ENCODE data around the gene CALD1.

Gene CALD1

DNA sequence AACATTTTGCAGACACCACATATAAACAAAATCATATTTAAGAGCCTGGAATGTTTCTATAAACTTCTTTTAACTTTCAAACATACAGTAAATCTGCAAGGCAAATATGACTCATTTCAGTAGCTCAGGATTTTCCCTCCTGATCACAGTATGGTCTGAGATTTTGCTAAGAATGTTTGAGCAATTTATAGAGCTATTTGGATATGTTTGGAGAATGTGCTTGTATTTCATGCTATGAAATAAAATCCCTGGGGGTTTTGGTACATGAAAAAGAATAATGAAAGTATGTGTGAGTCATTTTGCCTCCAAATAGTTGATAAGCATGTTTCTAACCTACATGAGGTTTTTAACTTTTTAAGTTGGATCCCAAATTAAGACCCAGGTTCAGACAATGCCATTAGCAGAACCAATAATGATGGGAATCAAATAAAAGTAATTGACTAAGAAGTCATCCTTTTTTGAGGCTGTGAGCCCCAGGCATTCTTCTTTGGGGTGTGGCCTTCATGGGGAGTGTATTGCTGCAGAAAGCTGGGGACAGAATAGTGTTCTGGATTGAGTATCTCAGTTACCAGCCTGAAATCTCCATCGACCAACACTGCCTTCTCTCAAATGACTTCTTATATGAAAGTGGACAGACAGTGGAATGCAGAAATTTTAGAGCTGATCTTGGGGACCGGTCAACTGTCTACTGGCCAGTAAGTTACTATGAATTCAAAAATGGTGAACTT is 140.8 kb downstream of the CALD1 start:
- H3K36me3 Mint-ChIP-seq (ENCODE audit: low read depth), result no peaks in the 10 kb centered on the region
- H3K9me3 Mint-ChIP-seq, result peaks cover 8% of the 10 kb centered on the region
- intact Hi-C loops (cut with micrococcal nuclease), result no loop called here
- no peaks in the 10 kb centered on the region for H3K4me1 Mint-ChIP-seq (ENCODE audit: low read depth)
- no peaks in the 10 kb centered on the region for H3K27me3 Mint-ChIP-seq
- H3K4me3 Mint-ChIP-seq, result no peak overlapping the region
- no peak overlapping the region for H3K27ac Mint-ChIP-seq

DNA sequence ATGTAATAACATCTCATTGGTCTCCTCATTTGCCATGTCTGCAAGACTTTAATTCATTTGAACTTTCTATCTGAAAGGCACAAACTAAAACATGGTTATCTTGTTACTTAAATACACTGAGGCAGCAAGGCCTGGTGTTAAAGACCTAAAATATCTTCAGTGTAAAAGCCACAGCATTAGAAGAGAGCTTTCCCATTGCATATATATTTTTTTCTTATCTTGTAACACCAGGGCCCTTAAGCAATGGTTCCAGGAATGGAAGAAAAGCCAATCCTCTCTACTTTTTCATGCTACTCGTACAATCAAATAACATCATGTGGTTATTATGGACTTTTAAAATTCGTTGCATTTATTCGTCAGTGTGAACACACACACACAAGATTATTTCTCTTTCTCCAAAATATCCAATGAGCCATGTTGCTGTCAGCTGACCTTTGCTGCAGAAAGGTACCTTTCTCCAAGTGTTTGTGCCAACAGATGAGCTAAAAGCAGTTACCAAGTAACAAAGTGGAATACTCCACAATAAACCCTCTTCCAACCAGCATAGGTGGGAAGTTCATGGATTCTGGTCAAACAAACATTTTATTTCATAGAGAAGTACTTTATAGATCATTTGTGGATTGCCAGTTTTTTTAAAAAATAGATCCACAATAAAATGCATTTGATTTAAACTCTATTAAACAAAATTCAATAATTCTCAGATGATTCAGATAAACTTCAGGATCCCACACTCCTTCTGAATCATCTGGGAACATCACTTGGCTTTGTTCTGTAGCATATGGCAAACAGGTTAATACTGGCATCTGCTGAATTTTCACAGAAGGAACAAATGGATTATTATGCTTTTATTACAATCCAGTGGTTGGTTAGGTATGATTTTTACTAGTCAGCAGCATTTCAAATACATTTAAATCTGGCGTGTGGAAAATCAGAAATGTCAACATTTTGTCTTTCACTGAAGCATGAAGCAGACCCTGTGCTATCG is 143.6 kb downstream of the CALD1 start:
- Mint-ChIP-seq H3K27ac (no peak overlapping the region), H3K36me3 (ENCODE audit: low read depth) (no peaks in the 10 kb centered on the region), H3K4me1 (ENCODE audit: low read depth) (no peaks in the 10 kb centered on the region), H3K9me3 (peaks cover 15% of the 10 kb centered on the region), H3K4me3 (no peak overlapping the region), H3K27me3 (no peaks in the 10 kb centered on the region)
- intact Hi-C loops (cut with micrococcal nuclease), result no loop called here

DNA sequence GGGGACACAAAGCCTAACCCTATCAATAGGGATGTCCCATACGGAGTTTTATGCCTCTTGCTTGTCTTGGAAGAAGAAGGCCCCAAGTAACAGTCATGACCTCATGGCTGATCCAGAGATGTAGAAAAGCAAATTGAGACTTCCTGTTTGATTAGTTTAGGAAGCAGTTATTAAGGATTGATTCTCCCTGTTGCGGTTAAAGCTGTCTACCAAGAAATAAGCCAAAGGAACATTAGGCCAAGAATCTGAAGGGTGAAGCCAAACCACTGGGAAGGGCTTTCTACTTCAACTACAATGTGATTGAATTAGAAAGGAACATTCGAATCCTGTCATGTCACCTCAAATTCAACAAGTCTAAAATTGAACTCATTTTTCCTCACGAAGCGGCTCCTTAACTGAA is 146.3 kb downstream of the CALD1 start:
- intact Hi-C loops (cut with micrococcal nuclease), result no loop called here
- Mint-ChIP-seq H3K9me3 (peaks cover 15% of the 10 kb centered on the region), H3K27ac (no peak overlapping the region)

DNA sequence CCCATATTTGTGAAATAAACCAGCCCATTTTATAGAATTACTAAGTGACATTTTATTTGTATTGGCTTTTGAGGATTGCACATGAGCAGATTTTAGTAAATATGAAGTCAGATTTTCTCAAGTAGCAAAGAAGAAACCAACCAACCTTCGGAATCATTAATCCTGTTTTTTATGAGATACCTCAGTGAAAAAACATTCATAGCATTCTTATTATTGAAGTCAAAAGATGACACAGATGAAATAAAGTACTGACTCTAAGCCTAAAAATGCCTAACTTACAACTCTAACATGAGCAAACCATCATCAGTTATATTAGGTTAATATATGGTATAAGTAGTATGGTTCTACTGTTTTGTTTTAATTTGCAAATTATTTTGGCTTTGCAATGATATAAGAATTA is 147.0 kb downstream of the CALD1 start:
- Mint-ChIP-seq H3K36me3 (ENCODE audit: low read depth) (no peaks in the 10 kb centered on the region), H3K27ac (no peak overlapping the region), H3K9me3 (peaks cover 15% of the 10 kb centered on the region), H3K4me3 (no peak overlapping the region), H3K27me3 (no peaks in the 10 kb centered on the region), H3K4me1 (ENCODE audit: low read depth) (no peaks in the 10 kb centered on the region)
- intact Hi-C loops (cut with micrococcal nuclease), result no loop called here

More for the DNA sequence above, 146.3 kb downstream of the CALD1 start:
- Mint-ChIP-seq H3K36me3 (ENCODE audit: low read depth) (no peaks in the 10 kb centered on the region), H3K4me1 (ENCODE audit: low read depth) (no peaks in the 10 kb centered on the region), H3K4me3 (no peak overlapping the region), H3K27me3 (no peaks in the 10 kb centered on the region)

DNA sequence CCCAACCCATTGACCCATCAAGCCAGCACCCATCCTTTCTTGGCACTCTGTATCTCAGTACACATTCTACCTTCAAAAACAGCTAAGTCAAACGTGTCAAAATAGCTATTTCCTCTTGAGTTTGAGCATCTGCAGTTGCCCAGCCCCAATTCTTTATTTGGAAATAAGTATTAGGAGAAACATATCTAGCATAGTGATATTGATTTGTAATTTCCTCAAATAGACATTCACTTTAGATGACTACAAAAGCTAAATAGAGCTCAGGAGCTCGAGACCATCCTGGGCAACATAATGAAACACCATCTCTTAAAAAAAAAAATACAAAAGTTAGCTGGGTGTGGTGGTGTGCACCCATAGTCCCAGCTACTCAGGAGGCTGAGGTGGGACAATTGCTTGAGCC is 147.6 kb downstream of the CALD1 start:
- Mint-ChIP-seq H3K9me3 (peaks cover 15% of the 10 kb centered on the region), H3K4me1 (ENCODE audit: low read depth) (no peaks in the 10 kb centered on the region), H3K4me3 (no peak overlapping the region), H3K27me3 (no peaks in the 10 kb centered on the region), H3K27ac (no peak overlapping the region), H3K36me3 (ENCODE audit: low read depth) (no peaks in the 10 kb centered on the region)
- intact Hi-C loops (cut with micrococcal nuclease), result no loop called here

DNA sequence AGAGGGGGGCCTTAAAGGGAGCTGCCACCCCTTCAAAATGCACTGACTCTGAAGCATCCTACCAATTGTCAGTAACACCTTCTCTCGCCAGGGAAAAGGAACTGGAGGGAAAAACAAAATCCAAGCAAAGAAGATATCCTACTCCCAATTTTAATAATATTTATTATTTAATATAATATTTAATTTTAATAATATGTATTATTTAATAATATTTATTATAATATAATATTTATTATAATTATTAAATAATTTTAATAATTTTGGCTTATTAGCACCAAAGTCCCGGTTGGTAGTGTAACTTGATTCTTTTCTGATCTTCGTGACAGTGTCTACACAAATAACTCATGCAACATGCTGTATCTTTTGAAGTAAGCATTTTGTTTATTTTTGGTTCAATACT is 148.3 kb downstream of the CALD1 start:
- H3K36me3 Mint-ChIP-seq (ENCODE audit: low read depth), result no peaks in the 10 kb centered on the region
- intact Hi-C loops (cut with micrococcal nuclease), result no loop called here

DNA sequence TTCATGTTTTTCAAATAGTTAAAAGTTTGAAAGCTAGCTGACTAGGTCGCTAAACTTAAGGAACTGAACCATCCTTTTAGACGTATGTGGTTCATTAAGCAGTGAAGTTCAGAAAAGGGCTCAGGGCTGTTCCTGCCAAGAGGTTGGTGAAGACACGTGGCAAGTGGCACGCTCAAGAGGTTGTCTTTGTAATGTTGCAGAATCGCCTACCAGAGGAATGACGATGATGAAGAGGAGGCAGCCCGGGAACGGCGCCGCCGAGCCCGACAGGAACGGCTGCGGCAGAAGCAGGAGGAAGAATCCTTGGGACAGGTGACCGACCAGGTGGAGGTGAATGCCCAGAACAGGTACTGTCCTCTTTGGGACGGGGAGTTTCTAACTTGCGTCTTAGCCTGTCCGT is 149.1 kb downstream of the CALD1 start:
- intact Hi-C loops (cut with micrococcal nuclease), result no loop called here
- no peaks in the 10 kb centered on the region for H3K36me3 Mint-ChIP-seq (ENCODE audit: low read depth)
- H3K4me1 Mint-ChIP-seq (ENCODE audit: low read depth), result peaks cover 9% of the 10 kb centered on the region
- H3K27ac Mint-ChIP-seq, result no peak overlapping the region
- H3K9me3 Mint-ChIP-seq, result peaks cover 21% of the 10 kb centered on the region
- no peak overlapping the region for H3K4me3 Mint-ChIP-seq
- no peaks in the 10 kb centered on the region for H3K27me3 Mint-ChIP-seq

More for the DNA sequence above, 148.3 kb downstream of the CALD1 start:
- H3K27ac Mint-ChIP-seq, result no peak overlapping the region
- peaks cover 16% of the 10 kb centered on the region for H3K9me3 Mint-ChIP-seq
- peaks cover 1% of the 10 kb centered on the region for H3K4me1 Mint-ChIP-seq (ENCODE audit: low read depth)
- H3K4me3 Mint-ChIP-seq, result no peak overlapping the region
- no peaks in the 10 kb centered on the region for H3K27me3 Mint-ChIP-seq

DNA sequence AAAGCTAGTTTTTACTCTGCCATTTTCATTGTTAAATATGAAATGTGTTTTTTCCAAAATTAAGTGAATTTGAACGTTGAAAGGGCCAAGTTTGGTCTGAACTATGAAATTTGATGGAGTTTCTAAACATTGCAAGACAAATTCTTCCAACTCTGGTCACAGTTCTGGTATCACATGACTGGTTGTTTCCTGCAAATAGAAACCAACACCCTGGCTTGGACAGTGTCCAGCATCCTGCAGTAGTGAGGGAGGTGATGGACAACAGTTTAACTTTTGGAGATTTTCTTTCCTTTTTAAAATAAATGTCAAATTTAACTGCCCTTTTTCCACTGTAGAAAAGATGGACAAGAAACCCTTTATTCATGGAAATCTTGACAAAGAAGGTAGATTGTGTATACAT is 152.1 kb downstream of the CALD1 start:
- Mint-ChIP-seq H3K27ac (no peak overlapping the region), H3K27me3 (no peaks in the 10 kb centered on the region), H3K4me3 (no peak overlapping the region), H3K4me1 (ENCODE audit: low read depth) (peaks cover 14% of the 10 kb centered on the region), H3K36me3 (ENCODE audit: low read depth) (no peaks in the 10 kb centered on the region), H3K9me3 (peaks cover 5% of the 10 kb centered on the region)
- intact Hi-C loops (cut with micrococcal nuclease), result no loop called here

DNA sequence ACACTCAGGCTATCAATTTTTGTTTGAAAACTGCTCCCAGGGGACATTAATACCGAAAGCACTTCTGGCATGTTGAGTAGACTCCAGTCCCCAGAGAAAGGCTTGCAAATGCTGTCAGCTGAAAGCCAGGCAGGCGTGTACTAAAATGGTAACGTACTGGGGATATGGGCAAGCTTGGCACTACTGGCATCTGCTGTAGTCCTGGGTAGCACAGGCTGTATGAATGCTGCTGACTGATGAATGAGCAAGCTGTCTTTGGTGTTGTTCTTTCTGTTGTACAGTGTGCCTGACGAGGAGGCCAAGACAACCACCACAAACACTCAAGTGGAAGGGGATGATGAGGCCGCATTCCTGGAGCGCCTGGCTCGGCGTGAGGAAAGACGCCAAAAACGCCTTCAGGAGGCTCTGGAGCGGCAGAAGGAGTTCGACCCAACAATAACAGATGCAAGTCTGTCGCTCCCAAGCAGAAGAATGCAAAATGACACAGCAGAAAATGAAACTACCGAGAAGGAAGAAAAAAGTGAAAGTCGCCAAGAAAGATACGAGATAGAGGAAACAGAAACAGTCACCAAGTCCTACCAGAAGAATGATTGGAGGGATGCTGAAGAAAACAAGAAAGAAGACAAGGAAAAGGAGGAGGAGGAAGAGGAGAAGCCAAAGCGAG is 153.4 kb downstream of the CALD1 start:
- no peaks in the 10 kb centered on the region for H3K27me3 Mint-ChIP-seq
- H3K9me3 Mint-ChIP-seq, result peaks cover 5% of the 10 kb centered on the region
- H3K4me1 Mint-ChIP-seq (ENCODE audit: low read depth), result peaks cover 22% of the 10 kb centered on the region
- intact Hi-C loops (cut with micrococcal nuclease), result no loop called here
- no peaks in the 10 kb centered on the region for H3K36me3 Mint-ChIP-seq (ENCODE audit: low read depth)
- H3K27ac Mint-ChIP-seq, result peak overlapping the region; percentile 1
- H3K4me3 Mint-ChIP-seq, result peak overlapping the region; percentile 24

DNA sequence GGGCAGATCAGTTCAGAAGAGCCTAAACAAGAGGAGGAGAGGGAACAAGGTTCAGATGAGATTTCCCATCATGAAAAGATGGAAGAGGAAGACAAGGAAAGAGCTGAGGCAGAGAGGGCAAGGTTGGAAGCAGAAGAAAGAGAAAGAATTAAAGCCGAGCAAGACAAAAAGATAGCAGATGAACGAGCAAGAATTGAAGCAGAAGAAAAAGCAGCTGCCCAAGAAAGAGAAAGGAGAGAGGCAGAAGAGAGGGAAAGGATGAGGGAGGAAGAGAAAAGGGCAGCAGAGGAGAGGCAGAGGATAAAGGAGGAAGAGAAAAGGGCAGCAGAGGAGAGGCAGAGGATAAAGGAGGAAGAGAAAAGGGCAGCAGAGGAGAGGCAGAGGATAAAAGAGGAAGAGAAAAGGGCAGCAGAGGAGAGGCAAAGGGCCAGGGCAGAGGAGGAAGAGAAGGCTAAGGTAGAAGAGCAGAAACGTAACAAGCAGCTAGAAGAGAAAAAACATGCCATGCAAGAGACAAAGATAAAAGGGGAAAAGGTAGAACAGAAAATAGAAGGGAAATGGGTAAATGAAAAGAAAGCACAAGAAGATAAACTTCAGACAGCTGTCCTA is 154.1 kb downstream of the CALD1 start:
- Mint-ChIP-seq H3K27me3 (no peaks in the 10 kb centered on the region), H3K36me3 (ENCODE audit: low read depth) (no peaks in the 10 kb centered on the region), H3K4me1 (ENCODE audit: low read depth) (peaks cover 23% of the 10 kb centered on the region), H3K9me3 (peaks cover 5% of the 10 kb centered on the region), H3K27ac (peak overlapping the region; percentile 1), H3K4me3 (no peak overlapping the region)
- intact Hi-C loops (cut with micrococcal nuclease), result no loop called here

DNA sequence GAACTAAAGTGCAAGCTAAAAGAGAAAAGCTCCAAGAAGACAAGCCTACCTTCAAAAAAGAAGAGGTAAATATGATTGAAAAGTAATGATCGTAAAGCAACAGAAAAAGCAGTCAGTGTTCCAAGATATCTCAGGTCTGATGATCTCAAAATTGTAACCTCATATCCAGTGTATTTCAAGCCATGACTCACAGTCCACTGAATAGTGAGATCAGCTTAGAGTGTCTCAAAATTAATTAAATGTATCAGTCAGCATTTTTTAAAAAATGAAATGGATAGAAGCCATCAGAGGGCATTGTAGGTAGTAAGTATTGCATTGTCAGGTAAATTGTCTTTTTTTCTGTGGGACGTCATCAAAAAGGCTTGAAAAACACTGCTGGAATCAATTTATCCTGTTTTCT is 156.3 kb downstream of the CALD1 start:
- no peaks in the 10 kb centered on the region for H3K36me3 Mint-ChIP-seq (ENCODE audit: low read depth)
- no peaks in the 10 kb centered on the region for H3K27me3 Mint-ChIP-seq
- H3K4me1 Mint-ChIP-seq (ENCODE audit: low read depth), result peaks cover 23% of the 10 kb centered on the region
- peaks cover 5% of the 10 kb centered on the region for H3K9me3 Mint-ChIP-seq
- H3K27ac Mint-ChIP-seq, result no peak overlapping the region
- intact Hi-C loops (cut with micrococcal nuclease), result no loop called here
- no peak overlapping the region for H3K4me3 Mint-ChIP-seq

DNA sequence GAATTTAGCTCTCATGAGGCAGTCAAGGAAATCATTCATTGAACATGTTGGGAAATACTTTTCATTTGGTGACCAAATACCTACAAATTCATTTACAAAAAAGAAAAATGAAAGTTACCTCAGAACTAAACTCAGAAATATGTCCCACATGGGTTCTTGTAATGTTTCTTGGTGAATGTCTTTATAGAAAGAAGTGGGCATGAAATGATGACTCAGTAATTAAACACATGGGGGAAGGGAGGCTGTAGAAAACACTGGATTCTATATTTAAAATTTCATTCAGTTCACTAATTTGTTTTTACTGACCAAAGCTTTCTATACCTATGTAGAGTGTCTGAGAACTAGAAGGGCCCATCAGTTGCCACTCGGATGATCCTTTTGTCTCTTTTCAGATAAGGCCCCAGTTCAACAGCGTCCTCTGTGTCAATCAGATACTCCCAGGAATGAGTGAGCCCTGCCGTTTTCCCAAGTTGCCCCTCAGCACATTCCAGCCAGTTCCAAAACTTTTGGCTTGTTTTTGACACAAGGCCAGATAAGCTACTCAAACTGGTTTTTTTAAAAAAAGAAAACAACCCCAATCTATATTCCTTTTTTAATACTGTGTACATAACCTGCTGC is 157.6 kb downstream of the CALD1 start:
- H3K27ac Mint-ChIP-seq, result peak overlapping the region; percentile 73
- H3K4me3 Mint-ChIP-seq, result no peak overlapping the region
- intact Hi-C loops (cut with micrococcal nuclease), result no loop called here
- H3K27me3 Mint-ChIP-seq, result no peaks in the 10 kb centered on the region
- no peaks in the 10 kb centered on the region for H3K36me3 Mint-ChIP-seq (ENCODE audit: low read depth)
- peaks cover 5% of the 10 kb centered on the region for H3K9me3 Mint-ChIP-seq
- peaks cover 23% of the 10 kb centered on the region for H3K4me1 Mint-ChIP-seq (ENCODE audit: low read depth)

DNA sequence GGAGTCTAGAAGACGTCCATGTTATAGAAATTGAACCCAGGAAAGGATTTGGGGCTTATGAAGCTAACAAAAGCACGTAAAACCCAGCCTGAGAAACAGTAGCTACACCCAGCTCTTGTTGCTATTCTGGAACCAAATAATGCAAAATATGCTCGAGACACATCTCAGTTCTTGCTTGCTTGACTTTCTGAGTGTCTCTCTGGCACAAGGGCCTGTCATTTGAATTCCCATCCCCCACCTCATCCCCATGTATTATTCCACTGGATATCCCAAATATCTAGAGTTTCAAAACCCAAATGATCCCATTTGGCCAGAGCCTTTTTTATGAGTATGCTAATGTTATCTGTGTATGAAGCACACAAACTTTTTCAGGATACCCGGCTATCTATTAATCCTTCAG is 158.7 kb downstream of the CALD1 start:
- intact Hi-C loops (cut with micrococcal nuclease), result no loop called here
- Mint-ChIP-seq H3K4me1 (ENCODE audit: low read depth) (peaks cover 18% of the 10 kb centered on the region), H3K27me3 (no peaks in the 10 kb centered on the region), H3K4me3 (no peak overlapping the region), H3K9me3 (peaks cover under 1% of the 10 kb centered on the region), H3K27ac (no peak overlapping the region), H3K36me3 (ENCODE audit: low read depth) (no peaks in the 10 kb centered on the region)

Data from dendritic cell treated with granulocyte-macrophage colony-stimulating factor and Interleukin-4, amounts not matched to agents 40 ng/mL and 50 ng/mL, for 4 days (primary cell).